NT2/D1 (cell line): ENCODE data around the gene FOXP2.
"Not testable (repeated sequence)": the region's sequence is repeated elsewhere in the genome, so short reads cannot be mapped to it uniquely, and the experiment has no call there.

Source experiments
- DNase-seq: peaks from one replicate; pipeline ENCODE4 v3.0.0-alpha.2; 2011; ENCODE audit warnings: low read depth, low spot score
- H3K27me3 ChIP-seq: 2 replicates; pipeline ENCODE4 v1.6.0; 2011; ENCODE audit warnings: mild to moderate bottlenecking; ENCODE audit not compliant: insufficient read length, insufficient read depth
- H3K36me3 ChIP-seq: 2 replicates; pipeline ENCODE4 v1.6.1; 2011; ENCODE audit warnings: mild to moderate bottlenecking, low read length, mixed read lengths; ENCODE audit not compliant: insufficient read depth, insufficient read length
- H3K4me1 ChIP-seq: 2 replicates; pipeline ENCODE4 v1.5.1; 2011; ENCODE audit not compliant: insufficient read depth, insufficient read length
- H3K4me3 ChIP-seq: 2 replicates; pipeline ENCODE4 v1.5.1; 2011; ENCODE audit warnings: low read depth; ENCODE audit not compliant: insufficient read length
- H3K9ac ChIP-seq: 2 replicates; pipeline ENCODE4 v1.6.0; 2011; ENCODE audit warnings: low read depth; ENCODE audit not compliant: insufficient read length
- H3K9me3 ChIP-seq: 2 replicates; pipeline ENCODE4 v1.5.1; 2011; ENCODE audit warnings: mild to moderate bottlenecking, low read length; ENCODE audit not compliant: insufficient read depth
- SUZ12 ChIP-seq: IDR thresholded peaks from 2 replicates; pipeline ENCODE4 v1.6.1; 2011; ENCODE audit not compliant: insufficient read length, insufficient read depth; ENCODE audit errors: extremely low read depth
- YY1 ChIP-seq: IDR thresholded peaks from 2 replicates; pipeline ENCODE4 v1.6.1; 2011; ENCODE audit not compliant: insufficient read length, insufficient read depth
- ZNF274 ChIP-seq: IDR thresholded peaks from 2 replicates; pipeline ENCODE4 v1.6.1; 2011; ENCODE audit warnings: mild to moderate bottlenecking, low read depth, low read length

The FOXP2 gene

GRCh38 chr7:114426382-114426781 lies 11.8 kb downstream of the FOXP2 start:
- H3K36me3 ChIP-seq = no peaks in the 10 kb centered on the region
- DNase-seq = no peak
- H3K9me3 ChIP-seq = no peaks in the 10 kb centered on the region
- no peaks in the 10 kb centered on the region for H3K4me1 ChIP-seq
- H3K4me3 ChIP-seq = no peak overlapping the region
- TF ChIP-seq SUZ12 (no peak), ZNF274 (no peak), YY1 (no peak)
- H3K9ac ChIP-seq = no peak overlapping the region
- H3K27me3 ChIP-seq = no peaks in the 10 kb centered on the region

- TF ChIP-seq YY1 (no peak), SUZ12 (no peak)
- Histone ChIP-seq H3K9ac (no peak overlapping the region), H3K4me3 (no peak overlapping the region), H3K9me3 (no peaks in the 10 kb centered on the region), H3K27me3 (no peaks in the 10 kb centered on the region), H3K36me3 (no peaks in the 10 kb centered on the region), H3K4me1 (no peaks in the 10 kb centered on the region)
- DNase-seq = no peak
Observed at GRCh38 chr7:114426824-114427223, 12.2 kb downstream of the FOXP2 start.

- Histone ChIP-seq H3K9me3 (no peaks in the 10 kb centered on the region), H3K9ac (no peak overlapping the region), H3K27me3 (no peaks in the 10 kb centered on the region), H3K4me1 (no peaks in the 10 kb centered on the region), H3K4me3 (no peak overlapping the region), H3K36me3 (no peaks in the 10 kb centered on the region)
- DNase-seq = no peak
- no peak for TF ChIP-seq YY1
- TF ChIP-seq ZNF274 = no peak
- TF ChIP-seq SUZ12 = no peak
Observed at GRCh38 chr7:114428211-114428610, 13.6 kb downstream of the FOXP2 start.

GRCh38 chr7:114431189-114431588 lies 16.6 kb downstream of the FOXP2 start:
- no peak overlapping the region for H3K9ac ChIP-seq
- H3K27me3 ChIP-seq = no peaks in the 10 kb centered on the region
- no peak overlapping the region for H3K4me3 ChIP-seq
- no peaks in the 10 kb centered on the region for H3K4me1 ChIP-seq
- no peaks in the 10 kb centered on the region for H3K36me3 ChIP-seq
- H3K9me3 ChIP-seq = no peaks in the 10 kb centered on the region
- TF ChIP-seq YY1 (no peak), SUZ12 (no peak), ZNF274 (no peak)
- no peak for DNase-seq

- Histone ChIP-seq H3K27me3 (no peaks in the 10 kb centered on the region), H3K9me3 (no peaks in the 10 kb centered on the region), H3K9ac (no peak overlapping the region), H3K4me1 (no peaks in the 10 kb centered on the region), H3K36me3 (no peaks in the 10 kb centered on the region), H3K4me3 (no peak overlapping the region)
- no peak for DNase-seq
- TF ChIP-seq YY1 = no peak
- no peak for TF ChIP-seq SUZ12
- no peak for TF ChIP-seq ZNF274
Observed at GRCh38 chr7:114432061-114432460, 17.4 kb downstream of the FOXP2 start.

- H3K9ac ChIP-seq = no peak overlapping the region
- no peaks in the 10 kb centered on the region for H3K27me3 ChIP-seq
- no peaks in the 10 kb centered on the region for H3K9me3 ChIP-seq
- H3K36me3 ChIP-seq = no peaks in the 10 kb centered on the region
- H3K4me3 ChIP-seq = no peak overlapping the region
- no peaks in the 10 kb centered on the region for H3K4me1 ChIP-seq
- TF ChIP-seq YY1 (no peak), SUZ12 (no peak), ZNF274 (no peak)
- no peak for DNase-seq
Observed at GRCh38 chr7:114432703-114433102, 18.1 kb downstream of the FOXP2 start.

- no peak overlapping the region for H3K4me3 ChIP-seq
- TF ChIP-seq YY1 (no peak), ZNF274 (no peak), SUZ12 (no peak)
- H3K36me3 ChIP-seq = no peaks in the 10 kb centered on the region
- H3K4me1 ChIP-seq = no peaks in the 10 kb centered on the region
- H3K9ac ChIP-seq = no peak overlapping the region
- DNase-seq = no peak
- H3K9me3 ChIP-seq = no peaks in the 10 kb centered on the region
- no peaks in the 10 kb centered on the region for H3K27me3 ChIP-seq
Observed at GRCh38 chr7:114439581-114439980, 25.0 kb downstream of the FOXP2 start.

GRCh38 chr7:114440927-114441326 lies 26.3 kb downstream of the FOXP2 start:
- H3K9ac ChIP-seq, DNase-seq, H3K4me1 ChIP-seq, H3K36me3 ChIP-seq, H3K27me3 ChIP-seq, H3K9me3 ChIP-seq, H3K4me3 ChIP-seq: not testable (repeated sequence)
